ENCODE measurements around the gene MGRN1. TPM values are rescaled to one million over a fixed set of nuclear protein-coding genes. Genes with fewer than 3 reads are reported as not detected.

The MGRN1 gene
- total RNA-seq, 1 experiment from 2014 or later, result 22.7 TPM

GRCh38 chr16:4661661-4662060, 37.0 kb downstream of the MGRN1 start:
- H3K4me3 ChIP-seq (ENCODE audit: low read length), result no peak overlapping the region
- intact Hi-C loops (cut with micrococcal nuclease), result no loop called here
- H3K9ac ChIP-seq (ENCODE audit: low read length), result no peak overlapping the region
- H3K79me2 ChIP-seq (ENCODE audit: low read length), result no peaks in the 10 kb centered on the region
- H3K27ac ChIP-seq (ENCODE audit: low read length), result no peak overlapping the region
- no peak for DNase-seq
- H2AFZ ChIP-seq (ENCODE audit: low read length), result no peak overlapping the region
- H3K4me1 ChIP-seq (ENCODE audit: insufficient read depth, low read length), result no peaks in the 10 kb centered on the region; the same call in 1 of the 2 replicates
- POLR2A ChIA-PET (ENCODE audit: unreplicated experiment), result no interaction called here
- H3F3A ChIP-seq (ENCODE audit: low read length, unreplicated experiment), result no peaks in the 10 kb centered on the region
- no peak for TF ChIP-seq EZH2phosphoT487 (IDR thresholded peaks at IDR 0.05; ENCODE audit: borderline replicate concordance, low read length)
- TF ChIP-seq CTCF (conservative IDR thresholded peaks at IDR 0.05; ENCODE audit: low read depth, low read length), result no peak
- no peak for TF ChIP-seq EZH2 (IDR thresholded peaks at IDR 0.05; ENCODE audit: low read length, unreplicated experiment)
- H4K20me1 ChIP-seq (ENCODE audit: low read length), result no peaks in the 10 kb centered on the region
- no peaks in the 10 kb centered on the region for H3K27me3 ChIP-seq (ENCODE audit: low read length)
- no TSS peak for BruUV-seq (replicated peaks)
- no peak for ATAC-seq
- H3K9me3 ChIP-seq (ENCODE audit: low read length), result no peaks in the 10 kb centered on the region
- CTCF ChIA-PET, result no interaction called here
- no peaks in the 10 kb centered on the region for H3K9me2 ChIP-seq (replicated peaks; ENCODE audit: low read length)
- no peak overlapping the region for H3K4me2 ChIP-seq (ENCODE audit: low read length)
- no peaks in the 10 kb centered on the region for H3K36me3 ChIP-seq (ENCODE audit: low read depth, low read length)

DNA sequence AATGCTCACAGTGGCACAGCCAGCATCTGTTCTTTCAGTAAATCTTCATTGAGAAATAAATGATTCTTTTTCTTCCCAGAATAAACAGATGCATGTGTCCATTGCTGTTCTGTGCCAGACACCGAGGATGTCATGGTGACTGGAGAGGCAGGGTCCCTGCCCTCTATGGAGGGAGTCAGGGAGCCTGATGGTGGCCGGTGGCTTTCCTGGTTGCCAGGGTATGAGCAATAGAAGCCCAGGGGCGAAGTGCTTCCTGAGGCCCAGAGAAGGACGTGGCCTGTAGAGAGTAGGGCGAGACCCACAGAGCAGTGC, 38.8 kb downstream of the MGRN1 start:
- H3K79me2 ChIP-seq (ENCODE audit: low read length), result no peaks in the 10 kb centered on the region
- H3K36me3 ChIP-seq (ENCODE audit: low read depth, low read length), result peaks cover 3% of the 10 kb centered on the region
- no peak overlapping the region for H3K9ac ChIP-seq (ENCODE audit: low read length)
- H3K4me1 ChIP-seq (ENCODE audit: insufficient read depth, low read length), result no peaks in the 10 kb centered on the region; the same call in 1 of the 2 replicates
- no peak overlapping the region for H2AFZ ChIP-seq (ENCODE audit: low read length)
- ATAC-seq, result 0 out of 2 replicates have a peak, but pooled peaks have one; percentile 30
- no peak overlapping the region for H3K27ac ChIP-seq (ENCODE audit: low read length)
- H3F3A ChIP-seq (ENCODE audit: low read length, unreplicated experiment), result no peaks in the 10 kb centered on the region
- CTCF ChIA-PET, result no interaction called here
- DNase-seq, result no peak
- H3K9me3 ChIP-seq (ENCODE audit: low read length), result no peaks in the 10 kb centered on the region
- no peak overlapping the region for H3K4me3 ChIP-seq (ENCODE audit: low read length)
- H3K4me2 ChIP-seq (ENCODE audit: low read length), result no peak overlapping the region
- no peaks in the 10 kb centered on the region for H3K27me3 ChIP-seq (ENCODE audit: low read length)
- H4K20me1 ChIP-seq (ENCODE audit: low read length), result no peaks in the 10 kb centered on the region
- intact Hi-C loops (cut with micrococcal nuclease), result no loop called here
- BruUV-seq (replicated peaks), result no TSS peak
- TF ChIP-seq CTCF (conservative IDR thresholded peaks at IDR 0.05; ENCODE audit: low read depth, low read length) (no peak), EZH2phosphoT487 (IDR thresholded peaks at IDR 0.05; ENCODE audit: borderline replicate concordance, low read length) (no peak), EZH2 (IDR thresholded peaks at IDR 0.05; ENCODE audit: low read length, unreplicated experiment) (no peak)
- POLR2A ChIA-PET (ENCODE audit: unreplicated experiment), result no interaction called here
- H3K9me2 ChIP-seq (replicated peaks; ENCODE audit: low read length), result no peaks in the 10 kb centered on the region

DNA sequence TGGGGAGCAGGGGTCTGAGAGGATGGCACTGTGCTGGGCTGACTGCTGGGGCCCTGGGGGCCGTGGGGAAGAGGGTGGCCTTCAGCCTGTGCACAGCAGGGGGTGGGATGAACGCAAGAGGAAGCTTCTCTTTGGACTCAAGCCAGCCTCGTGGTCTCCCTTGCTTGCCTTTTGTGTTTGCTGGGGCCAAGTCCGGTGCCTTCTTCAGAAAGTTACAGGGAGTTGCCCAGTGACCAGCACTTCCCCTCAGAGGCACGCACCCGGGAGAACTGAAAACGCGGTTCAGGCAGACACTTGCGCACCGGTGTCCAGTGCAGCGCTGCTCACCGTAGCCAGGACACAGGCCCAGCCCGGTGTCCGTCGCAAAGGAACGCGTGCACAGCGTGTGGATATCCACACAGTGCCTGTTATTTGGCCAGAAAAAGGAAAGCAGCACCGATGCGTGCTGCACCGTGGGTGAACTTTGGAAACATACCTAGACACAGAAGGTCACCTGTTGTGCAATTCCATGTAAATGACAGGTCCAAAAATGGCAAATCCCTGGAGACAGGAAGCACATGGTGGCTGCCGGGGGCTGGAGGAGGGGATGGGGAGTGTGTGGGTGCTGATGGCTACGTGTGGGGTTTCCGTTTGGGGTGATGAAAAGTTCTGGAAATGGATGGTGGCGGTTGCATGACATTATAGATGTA, 39.3 kb downstream of the MGRN1 start:
- Histone ChIP-seq H3K9ac (ENCODE audit: low read length) (no peak overlapping the region), H3K36me3 (ENCODE audit: low read depth, low read length) (peaks cover 7% of the 10 kb centered on the region), H3K4me1 (ENCODE audit: insufficient read depth, low read length) (no peaks in the 10 kb centered on the region; the same call in 1 of the 2 replicates), H3K9me2 (replicated peaks; ENCODE audit: low read length) (no peaks in the 10 kb centered on the region), H3K27me3 (ENCODE audit: low read length) (no peaks in the 10 kb centered on the region), H3K4me3 (ENCODE audit: low read length) (no peak overlapping the region), H3K79me2 (ENCODE audit: low read length) (no peaks in the 10 kb centered on the region), H3F3A (ENCODE audit: low read length, unreplicated experiment) (no peaks in the 10 kb centered on the region), H4K20me1 (ENCODE audit: low read length) (no peaks in the 10 kb centered on the region), H3K4me2 (ENCODE audit: low read length) (no peak overlapping the region), H3K27ac (ENCODE audit: low read length) (no peak overlapping the region), H3K9me3 (ENCODE audit: low read length) (no peaks in the 10 kb centered on the region), H2AFZ (ENCODE audit: low read length) (no peak overlapping the region)
- ATAC-seq (no peak; the same call in 1 of the 2 replicates), DNase-seq (no peak)
- intact Hi-C loops (cut with micrococcal nuclease), result no loop called here
- BruUV-seq (replicated peaks), result no TSS peak
- ChIA-PET POLR2A (ENCODE audit: unreplicated experiment) (no interaction called here), CTCF (no interaction called here)
- TF ChIP-seq EZH2 (IDR thresholded peaks at IDR 0.05; ENCODE audit: low read length, unreplicated experiment) (no peak), EZH2phosphoT487 (IDR thresholded peaks at IDR 0.05; ENCODE audit: borderline replicate concordance, low read length) (no peak), CTCF (conservative IDR thresholded peaks at IDR 0.05; ENCODE audit: low read depth, low read length) (no peak)
